HG03066 (cell line): ENCODE measurements around the gene GIT2.
"Not testable (repeated sequence)": the region's sequence is repeated elsewhere in the genome, so short reads cannot be mapped to it uniquely, and the experiment has no call there.

Experiments used
- ATAC-seq: cut with Tn5 transposase; IDR thresholded peaks from one replicate; pipeline ENCODE4 v1.9.1; 2021; ENCODE audit warnings: low read depth; ENCODE audit not compliant: unreplicated experiment

GIT2 gene

DNA sequence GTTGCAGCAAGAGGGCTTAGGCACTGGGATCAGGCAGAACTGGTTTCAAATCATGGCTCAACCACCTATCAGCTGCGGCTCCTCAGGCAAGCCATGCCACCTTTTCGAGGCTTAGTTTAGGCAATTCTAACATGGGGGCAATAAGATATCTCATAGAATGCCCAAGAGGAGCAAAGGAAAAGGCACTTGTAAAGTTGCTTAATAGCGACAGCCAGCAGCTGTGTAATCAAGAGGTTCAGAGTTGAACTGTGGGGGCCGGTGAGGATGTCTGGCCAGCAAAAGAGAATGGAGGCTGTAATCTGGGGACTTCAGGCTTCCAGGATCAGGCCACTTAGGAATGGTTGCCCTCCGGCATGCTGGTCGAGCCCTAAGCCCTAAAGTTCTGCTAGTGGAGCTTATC lies 99.1 kb downstream of the GIT2 start:
- ATAC-seq, result no peak

- no peak for ATAC-seq
Observed at GRCh38 chr12:109896188-109896587, 100.0 kb downstream of the GIT2 start.

GRCh38 chr12:109894939-109895338 lies 101.2 kb downstream of the GIT2 start:
- ATAC-seq, result no peak

GRCh38 chr12:109893261-109893995 lies 102.7 kb downstream of the GIT2 start:
- ATAC-seq, result no peak

GRCh38 chr12:109892748-109893147 lies 103.4 kb downstream of the GIT2 start:
- peak; percentile 53 for ATAC-seq

DNA sequence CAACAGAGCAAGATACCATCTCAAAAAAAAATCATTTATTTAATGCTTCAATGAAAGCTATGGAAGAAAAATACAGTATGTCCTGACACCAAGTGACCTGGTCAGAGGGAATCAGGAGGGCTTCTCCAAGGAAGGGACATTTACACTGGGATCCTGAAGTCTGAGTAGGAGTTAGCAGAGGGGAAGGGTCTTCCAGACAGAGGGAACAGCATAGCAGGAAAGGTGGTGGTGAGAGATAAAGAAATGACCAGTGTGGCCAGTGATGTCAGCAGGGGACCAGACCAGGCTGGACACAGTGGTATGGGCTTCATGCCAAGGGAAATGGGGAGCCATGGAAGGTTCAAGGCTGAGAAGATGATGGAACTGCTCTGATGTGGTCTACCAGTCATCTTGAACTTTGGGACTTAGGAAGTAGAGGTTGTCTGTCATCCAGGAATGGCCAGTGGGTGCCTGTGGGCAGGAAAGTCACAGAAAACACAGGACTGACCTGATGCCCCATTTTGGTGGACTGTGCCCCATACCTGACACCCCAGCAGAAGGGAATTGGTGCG lies 103.9 kb downstream of the GIT2 start:
- ATAC-seq, result no peak

- not testable (repeated sequence) for ATAC-seq
Observed at GRCh38 chr12:109891731-109892130, 104.4 kb downstream of the GIT2 start.

GRCh38 chr12:109890620-109891170 lies 105.5 kb downstream of the GIT2 start:
- ATAC-seq, result no peak

DNA sequence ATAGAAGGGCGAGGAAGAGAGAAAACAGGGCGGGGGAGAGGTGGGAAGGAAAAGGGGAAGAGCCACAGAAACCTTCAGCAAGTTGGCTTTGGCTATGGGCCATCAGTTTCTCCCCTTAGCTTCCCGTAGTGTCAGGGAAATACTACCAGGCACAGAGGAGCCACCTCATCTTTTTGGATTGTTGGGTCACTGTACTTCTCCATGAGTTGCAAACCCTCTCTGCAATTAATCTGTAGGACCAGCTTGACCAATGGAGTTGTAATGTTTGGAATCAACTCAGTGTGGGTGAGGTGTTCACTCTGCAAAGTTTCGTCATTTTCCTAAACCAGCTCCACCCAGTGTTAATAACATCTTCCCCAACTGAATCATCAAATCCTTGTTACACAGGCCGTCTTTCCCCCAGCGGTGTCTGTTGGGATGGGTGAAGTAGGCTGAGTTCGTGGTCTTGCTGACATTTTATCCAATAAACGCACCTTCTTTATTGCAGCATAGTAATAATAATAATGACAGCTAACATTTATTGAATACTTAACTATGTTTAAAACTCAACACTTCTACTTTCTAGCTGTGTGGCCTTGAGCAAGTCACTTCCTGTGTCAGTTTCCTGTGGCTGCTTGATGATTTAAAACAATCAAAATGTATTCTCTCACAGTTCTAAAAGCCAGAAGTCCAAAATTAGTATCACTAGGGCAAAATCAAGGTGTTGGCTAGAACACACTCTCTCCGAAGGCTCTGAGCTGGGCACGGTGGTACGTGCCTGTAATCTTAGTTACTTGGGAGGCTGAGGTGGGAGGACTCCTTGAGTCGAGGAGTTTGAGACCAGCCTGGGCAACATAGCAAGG lies 107.8 kb downstream of the GIT2 start:
- ATAC-seq, result no peak

DNA sequence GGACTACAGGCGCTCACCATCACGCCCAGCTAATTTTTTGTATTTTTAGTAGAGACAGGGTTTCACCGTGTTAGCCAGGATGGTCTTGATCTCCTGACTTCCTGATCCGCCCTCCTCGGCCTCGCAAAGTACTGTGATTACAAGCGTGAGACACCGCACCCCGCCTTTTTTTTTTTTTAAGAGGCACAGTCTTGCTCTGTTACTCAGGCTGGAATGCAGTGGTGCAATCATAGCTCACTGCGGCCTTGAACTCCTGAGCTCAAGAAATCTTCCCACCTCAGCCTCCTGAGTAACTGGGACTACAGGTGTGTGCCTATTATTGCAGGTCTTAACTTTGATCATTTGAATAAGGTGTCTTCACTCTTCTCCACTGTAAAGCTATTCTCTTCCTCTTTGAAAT lies 110.6 kb downstream of the GIT2 start:
- ATAC-seq, result no peak

- ATAC-seq, result no peak
Observed at GRCh38 chr12:109883461-109883860, 112.7 kb downstream of the GIT2 start.

DNA sequence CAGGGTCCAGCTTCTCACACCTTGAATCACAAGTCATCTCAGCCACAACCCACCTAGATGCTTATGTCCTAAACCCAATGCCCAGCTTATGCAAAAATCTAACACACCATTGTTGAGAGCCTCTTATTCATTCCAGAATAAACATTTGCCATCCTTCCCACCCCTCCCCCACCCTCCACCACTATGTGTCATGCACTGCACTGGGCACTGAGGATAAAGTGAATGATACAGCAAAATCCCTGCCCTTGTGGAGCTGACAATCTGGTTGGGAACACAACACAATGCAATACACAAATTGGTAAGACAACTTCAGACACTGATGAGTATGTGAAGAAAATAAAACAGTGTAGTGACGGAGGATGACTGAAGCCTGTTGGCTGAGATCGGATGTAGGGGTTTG lies 114.4 kb downstream of the GIT2 start:
- ATAC-seq, result no peak

GRCh38 chr12:109880938-109881337 lies 115.2 kb downstream of the GIT2 start:
- no peak for ATAC-seq

GRCh38 chr12:109880043-109880931 lies 115.9 kb downstream of the GIT2 start, which contains the start of gene GLTP:
Gene GLTP (minus strand): TSS chr12:109880541. CDS start chr12:109880374, 167 bp downstream.
- peak; percentile 88 for ATAC-seq
